NOMO-1 treated with DMSO at 0.1 percent for 48 hours (cell line): Measurements from ENCODE around the gene CEP170.
"Not testable (repeated sequence)": the region's sequence is repeated elsewhere in the genome, so short reads cannot be mapped to it uniquely, and the experiment has no call there.

Experiments
- DNase-seq: peaks from one replicate; lab custom pipeline; 2025; ENCODE audit not compliant: unreplicated experiment; lab: John Stamatoyannopoulos, UW

CEP170 gene

DNA sequence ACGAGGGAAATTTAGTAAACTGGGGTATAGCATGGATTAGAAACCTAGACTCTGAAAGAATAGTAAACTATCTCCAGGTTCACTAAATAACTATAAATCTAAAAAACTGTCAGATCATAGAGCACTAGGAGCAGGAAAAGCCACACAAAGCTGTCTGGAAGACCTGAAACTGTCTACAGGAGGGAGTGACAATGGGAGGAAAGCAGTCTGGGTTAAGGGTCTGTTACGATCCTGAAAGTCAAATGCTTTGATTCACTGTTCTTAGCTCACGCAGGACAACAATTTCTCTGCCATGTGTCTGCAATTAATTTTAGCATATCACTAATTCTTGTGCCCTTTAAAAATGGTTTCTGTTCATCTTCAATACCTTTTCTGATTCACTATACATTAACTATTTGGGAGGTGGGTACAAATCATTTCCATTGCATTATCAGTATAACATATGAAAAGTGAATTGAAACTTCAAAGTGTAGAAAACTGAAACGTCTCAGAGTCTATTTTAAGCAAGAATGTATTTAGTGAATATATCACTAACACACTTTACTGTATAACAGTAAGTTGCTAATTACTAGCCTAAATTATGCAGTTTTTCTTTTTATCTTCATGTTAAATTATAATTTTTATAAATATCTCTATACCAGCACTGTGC is 18.4 kb downstream of the CEP170 start:
- DNase-seq: no peak

GRCh38 chr1:243234978-243235647 is 20.0 kb downstream of the CEP170 start:
- DNase-seq: no peak

- no peak for DNase-seq
Observed at GRCh38 chr1:243233908-243234307, 21.2 kb downstream of the CEP170 start.

- DNase-seq: peak; percentile 36
Observed at GRCh38 chr1:243230914-243231313, 24.2 kb downstream of the CEP170 start.

DNA sequence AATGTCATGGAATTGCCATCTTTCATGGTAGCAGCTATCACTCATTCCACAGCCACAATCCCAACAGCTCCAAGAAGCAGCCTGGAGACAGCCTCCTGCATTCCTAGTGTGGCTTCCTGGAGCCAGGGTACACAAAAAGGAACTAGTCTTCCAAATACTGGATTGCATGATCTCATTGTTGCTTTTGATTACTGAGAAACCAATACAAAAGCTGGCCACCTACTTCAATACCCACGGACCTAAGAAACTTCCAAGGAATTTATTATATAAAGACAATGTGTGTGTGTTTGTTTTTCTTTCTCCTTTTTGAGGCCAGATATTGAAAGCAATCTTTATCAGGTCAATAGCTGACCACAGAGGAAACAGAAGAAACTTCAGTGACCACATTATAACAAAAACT is 25.6 kb downstream of the CEP170 start:
- no peak for DNase-seq

DNA sequence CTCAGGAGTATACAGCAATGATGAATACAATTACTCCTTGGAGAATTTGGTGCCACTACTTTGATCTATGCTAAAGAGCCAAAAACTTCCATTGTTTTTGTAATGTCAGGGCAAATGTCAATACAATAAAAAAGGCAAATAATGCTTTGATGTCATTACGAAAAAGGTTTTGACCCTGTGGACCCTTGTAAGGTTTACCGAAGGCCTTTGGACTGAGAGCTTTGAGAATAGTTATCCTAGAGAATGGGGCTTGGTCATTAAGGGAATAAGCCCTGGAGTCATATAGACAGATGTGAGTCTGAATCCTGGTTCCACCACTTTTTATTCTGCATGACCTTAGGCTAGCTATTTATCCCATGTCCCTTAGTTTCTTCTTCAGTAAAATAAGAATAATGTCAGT is 27.5 kb downstream of the CEP170 start:
- no peak for DNase-seq

- DNase-seq: no peak
Observed at GRCh38 chr1:243218059-243218458, 37.0 kb downstream of the CEP170 start.

GRCh38 chr1:243217349-243217748 is 37.7 kb downstream of the CEP170 start:
- no peak for DNase-seq

- DNase-seq: no peak
Observed at GRCh38 chr1:243216741-243217140, 38.3 kb downstream of the CEP170 start.

DNA sequence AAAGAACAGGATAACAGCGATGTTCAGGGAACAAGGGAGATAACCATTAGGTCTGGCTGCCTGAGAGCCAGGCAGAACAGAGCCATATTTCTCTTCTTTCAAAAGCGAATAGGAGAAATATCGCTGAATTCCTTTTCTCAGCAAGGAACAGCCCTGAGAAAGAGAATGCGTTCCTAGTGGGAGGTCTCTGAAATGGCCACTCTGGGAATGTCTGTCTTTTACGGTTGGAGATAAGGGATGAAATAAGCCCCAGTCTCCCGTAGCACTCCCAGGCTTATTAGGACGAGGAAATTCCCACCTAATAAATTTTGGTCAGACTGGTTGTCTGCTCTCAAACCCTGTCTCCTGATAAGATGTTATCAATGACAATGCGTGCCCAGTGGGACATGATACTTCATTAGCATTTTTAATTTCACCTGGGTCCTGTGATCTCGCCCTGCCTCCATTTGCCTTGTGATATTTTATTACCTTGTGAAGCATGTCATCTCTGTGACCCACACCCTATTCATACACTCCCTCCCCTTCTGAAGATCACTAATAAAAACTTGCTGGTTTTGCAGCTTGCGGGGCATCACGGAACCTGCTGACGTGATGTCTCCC is 39.7 kb downstream of the CEP170 start:
- DNase-seq: not testable (repeated sequence)

DNA sequence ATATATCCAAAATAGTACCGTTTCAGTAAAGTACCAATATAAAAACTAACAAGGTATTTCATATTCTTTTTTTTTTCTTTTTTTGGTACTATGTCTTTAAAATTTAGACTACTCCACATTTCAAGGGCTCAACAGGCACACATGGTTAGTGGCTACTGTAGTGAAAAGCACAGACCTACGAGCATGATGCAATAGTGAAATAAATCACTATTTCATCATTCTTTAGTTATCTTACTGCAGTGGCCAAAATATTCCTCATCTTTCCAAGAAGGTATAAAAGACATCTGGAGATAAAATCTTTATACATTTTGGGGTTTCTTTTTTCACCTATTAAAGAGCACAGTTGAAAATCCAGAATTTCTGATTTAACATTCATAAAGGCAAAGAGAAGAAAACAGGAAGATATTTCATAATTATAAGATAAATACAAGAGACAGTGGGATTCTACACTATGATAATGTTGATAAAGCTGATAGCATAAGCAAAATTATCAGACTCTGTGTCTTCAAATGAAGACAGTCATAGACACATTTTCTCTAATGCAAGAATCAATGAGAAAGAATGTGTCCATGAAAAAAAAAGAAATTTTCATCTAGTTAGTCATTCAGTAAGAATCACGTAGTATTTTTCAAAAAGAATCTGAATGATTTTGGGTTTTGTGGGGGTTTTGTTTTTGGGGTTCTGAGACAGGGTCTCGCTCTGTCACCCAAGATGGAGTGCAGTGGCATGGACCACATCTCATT is 41.9 kb downstream of the CEP170 start:
- peak; percentile 67 for DNase-seq

DNA sequence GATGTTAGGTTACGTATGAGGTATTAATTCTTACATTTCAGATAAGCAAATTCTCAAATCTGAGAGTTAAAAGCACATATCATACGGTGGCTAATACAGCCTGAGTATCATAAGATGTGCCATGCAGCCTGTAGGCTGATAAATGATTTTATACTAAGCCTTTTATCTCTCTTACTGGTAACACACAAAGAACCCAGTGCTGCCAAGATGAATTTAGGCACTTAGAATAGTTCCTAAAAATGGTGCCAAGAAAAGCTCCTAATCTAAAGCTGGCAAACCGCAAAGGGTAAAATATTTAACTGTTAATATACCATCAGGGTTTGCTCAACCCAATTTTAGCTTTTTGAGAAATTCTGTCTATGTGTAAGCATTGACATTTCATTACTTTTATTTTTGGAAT is 43.1 kb downstream of the CEP170 start:
- DNase-seq: peak; percentile 3

GRCh38 chr1:243205026-243205501 is 50.0 kb downstream of the CEP170 start:
- not testable (repeated sequence) for DNase-seq

- not testable (repeated sequence) for DNase-seq
Observed at GRCh38 chr1:243204336-243204735, 50.7 kb downstream of the CEP170 start.

DNA sequence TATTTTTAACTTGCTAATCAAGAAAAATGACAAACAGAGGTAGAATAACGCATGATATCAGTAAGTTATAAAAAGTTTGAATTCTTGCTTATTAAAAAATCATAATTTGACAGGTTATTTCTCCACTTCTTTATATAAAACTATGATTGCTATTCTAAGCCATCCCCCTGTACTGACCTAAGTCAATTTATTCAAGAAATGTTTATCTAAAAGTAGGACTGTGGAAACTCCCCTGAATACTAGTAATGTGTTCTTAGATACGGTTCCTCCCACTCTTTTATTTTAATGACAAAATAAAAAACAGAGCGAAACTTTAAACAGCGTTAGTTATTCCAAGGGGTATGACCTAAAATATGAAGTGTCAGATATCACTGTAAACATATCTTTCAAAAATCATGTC is 51.9 kb downstream of the CEP170 start:
- not testable (repeated sequence) for DNase-seq

DNA sequence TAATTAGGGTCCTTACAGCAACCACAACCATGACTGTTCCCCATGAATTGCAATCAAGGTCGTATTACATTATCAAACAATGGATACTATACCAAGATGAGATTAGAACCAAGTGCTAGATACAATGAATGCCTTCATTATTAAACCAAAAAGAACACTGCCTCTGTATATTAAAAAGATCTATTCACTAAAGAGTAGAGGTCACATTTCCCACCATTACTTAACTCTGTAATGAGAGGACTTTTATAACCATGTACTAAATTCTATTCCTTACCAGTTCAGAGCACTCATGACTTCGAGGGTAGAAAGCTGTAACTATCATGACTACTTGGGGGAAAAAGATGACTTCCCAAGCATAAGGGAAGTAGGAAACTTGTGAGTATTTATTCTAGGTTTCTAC is 53.8 kb downstream of the CEP170 start:
- not testable (repeated sequence) for DNase-seq

DNA sequence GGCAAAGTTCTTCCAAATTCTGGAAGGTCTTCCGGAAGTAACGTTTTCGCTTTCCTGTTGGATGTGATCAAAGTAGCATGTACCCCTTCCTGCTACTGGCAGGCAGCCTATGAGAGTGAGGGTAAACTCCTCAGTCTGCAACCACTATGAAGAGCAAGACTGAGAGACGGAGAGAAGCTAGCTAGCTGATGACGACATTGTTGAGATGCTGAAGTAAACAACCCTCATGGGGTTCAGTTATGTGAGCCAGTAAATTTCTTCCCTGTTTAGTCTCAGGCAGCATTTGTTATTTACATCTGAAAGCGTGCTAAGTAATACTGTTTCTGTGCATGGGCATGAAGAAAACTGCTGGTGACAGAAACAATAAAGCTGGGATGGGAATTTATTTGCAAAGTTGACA is 57.6 kb downstream of the CEP170 start:
- not testable (repeated sequence) for DNase-seq

GRCh38 chr1:243193330-243193729 is 61.8 kb downstream of the CEP170 start:
- not testable (repeated sequence) for DNase-seq

- DNase-seq: not testable (repeated sequence)
Observed at GRCh38 chr1:243186201-243186995, 68.7 kb downstream of the CEP170 start.

DNA sequence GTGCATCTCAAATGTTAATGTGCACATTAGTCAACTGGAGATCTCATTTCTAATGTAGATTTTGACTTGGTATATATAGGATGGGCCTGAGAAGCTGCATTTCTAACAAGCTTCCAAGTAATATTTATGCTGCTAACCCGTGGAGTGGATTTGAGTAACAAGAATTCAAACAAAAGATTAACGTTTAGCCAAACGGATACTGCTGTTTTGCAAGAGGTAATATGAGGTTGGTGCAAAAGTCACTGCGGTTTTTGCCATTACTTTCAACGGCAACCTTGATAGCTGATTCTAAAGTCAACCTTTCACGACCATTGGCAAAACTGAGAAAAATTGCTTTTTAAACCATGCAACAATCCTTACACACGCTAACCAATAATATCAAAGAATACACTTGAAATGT is 70.3 kb downstream of the CEP170 start:
- DNase-seq: not testable (repeated sequence)

DNA sequence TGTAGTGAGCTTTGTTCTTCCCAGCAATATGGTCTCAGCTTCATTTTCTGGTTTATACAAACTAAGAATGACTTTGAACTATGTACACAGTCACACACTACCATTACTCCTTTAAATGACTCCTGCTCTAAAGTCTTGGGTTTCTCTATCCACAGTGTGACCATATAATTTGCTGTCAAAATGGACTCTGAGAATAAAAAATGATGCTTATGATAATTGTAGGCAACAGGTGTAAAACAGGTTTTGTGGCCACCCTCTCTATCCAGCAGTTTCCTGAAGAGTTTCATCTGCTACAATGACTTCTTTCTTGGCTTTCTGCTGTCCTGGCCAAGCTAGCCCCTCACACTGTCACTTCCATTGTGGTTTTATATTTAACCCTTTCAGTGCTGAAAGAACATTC is 71.4 kb downstream of the CEP170 start:
- DNase-seq: not testable (repeated sequence)
